Parathyroid adenoma (tissue), 2 donors: ENCODE data around the gene ARHGEF38.
"Not testable (repeated sequence)": the region's sequence is repeated elsewhere in the genome, so short reads cannot be mapped to it uniquely, and the experiment has no call there.

ENCODE experiments used
- H2AFZ ChIP-seq: fragments of 300-600 bp; sonication (generic); one replicate; pipeline ENCODE4 v1.7.0; 2017; ENCODE audit warnings: antibody characterized with exemption, mild to moderate bottlenecking
- H3K27ac ChIP-seq: fragments of 300-600 bp; sonication (generic); one replicate; pipeline ENCODE4 v1.7.0; 2017
- H3K27me3 ChIP-seq: fragments of 300-600 bp; sonication (generic); one replicate; pipeline ENCODE4 v1.7.0; 2017; ENCODE audit warnings: low read length; ENCODE audit not compliant: control insufficient read depth, insufficient read depth
- H3K36me3 ChIP-seq: fragments of 300-600 bp; sonication (generic); one replicate; pipeline ENCODE4 v1.7.0; 2017; ENCODE audit warnings: low read length; ENCODE audit not compliant: control insufficient read depth, insufficient read depth
- H3K4me1 ChIP-seq: fragments of 300-600 bp; sonication (generic); one replicate; pipeline ENCODE4 v1.7.0; 2017; ENCODE audit warnings: control low read depth
- H3K4me2 ChIP-seq: fragments of 300-600 bp; sonication (generic); one replicate; pipeline ENCODE4 v1.7.0; 2017; ENCODE audit warnings: low read length
- H3K4me3 ChIP-seq: fragments of 300-600 bp; sonication (generic); one replicate; pipeline ENCODE4 v1.7.0; 2017; ENCODE audit warnings: low read depth, low read length
- H3K79me2 ChIP-seq: fragments of 300-600 bp; sonication (generic); one replicate; pipeline ENCODE4 v1.7.0; 2017; ENCODE audit warnings: control low read depth
- H3K9ac ChIP-seq: fragments of 300-600 bp; sonication (generic); one replicate; pipeline ENCODE4 v1.7.0; 2017; ENCODE audit warnings: mild to moderate bottlenecking
- H3K9me3 ChIP-seq: fragments of 300-600 bp; sonication (generic); one replicate; pipeline ENCODE4 v1.7.0; 2017; ENCODE audit warnings: low read length; ENCODE audit not compliant: control insufficient read depth
- TF ChIP-seq, protein P1 (sequence below): fragments of 300-600 bp; sonication (generic); IDR thresholded peaks from one replicate; pipeline ENCODE4 v1.7.0; 2017; ENCODE audit warnings: antibody characterized with exemption, mild to moderate bottlenecking
- donor health status: primary hyperparathyroidism.

The ARHGEF38 gene

GRCh38 chr4:105719204-105719603, 166.8 kb downstream of the ARHGEF38 start:
- TF ChIP-seq, protein P1, sequence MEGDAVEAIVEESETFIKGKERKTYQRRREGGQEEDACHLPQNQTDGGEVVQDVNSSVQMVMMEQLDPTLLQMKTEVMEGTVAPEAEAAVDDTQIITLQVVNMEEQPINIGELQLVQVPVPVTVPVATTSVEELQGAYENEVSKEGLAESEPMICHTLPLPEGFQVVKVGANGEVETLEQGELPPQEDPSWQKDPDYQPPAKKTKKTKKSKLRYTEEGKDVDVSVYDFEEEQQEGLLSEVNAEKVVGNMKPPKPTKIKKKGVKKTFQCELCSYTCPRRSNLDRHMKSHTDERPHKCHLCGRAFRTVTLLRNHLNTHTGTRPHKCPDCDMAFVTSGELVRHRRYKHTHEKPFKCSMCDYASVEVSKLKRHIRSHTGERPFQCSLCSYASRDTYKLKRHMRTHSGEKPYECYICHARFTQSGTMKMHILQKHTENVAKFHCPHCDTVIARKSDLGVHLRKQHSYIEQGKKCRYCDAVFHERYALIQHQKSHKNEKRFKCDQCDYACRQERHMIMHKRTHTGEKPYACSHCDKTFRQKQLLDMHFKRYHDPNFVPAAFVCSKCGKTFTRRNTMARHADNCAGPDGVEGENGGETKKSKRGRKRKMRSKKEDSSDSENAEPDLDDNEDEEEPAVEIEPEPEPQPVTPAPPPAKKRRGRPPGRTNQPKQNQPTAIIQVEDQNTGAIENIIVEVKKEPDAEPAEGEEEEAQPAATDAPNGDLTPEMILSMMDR, result no peak
- Histone ChIP-seq H3K36me3 (no peaks in the 10 kb centered on the region), H3K9ac (no peak overlapping the region), H3K79me2 (no peaks in the 10 kb centered on the region), H3K4me1 (no peaks in the 10 kb centered on the region), H3K4me3 (no peak overlapping the region), H3K4me2 (no peak overlapping the region), H2AFZ (no peak overlapping the region), H3K27me3 (no peaks in the 10 kb centered on the region), H3K9me3 (no peaks in the 10 kb centered on the region), H3K27ac (no peak overlapping the region)

GRCh38 chr4:105725623-105726022, 173.2 kb downstream of the ARHGEF38 start:
- Histone ChIP-seq H3K4me2 (no peak overlapping the region), H3K27ac (no peak overlapping the region), H3K27me3 (no peaks in the 10 kb centered on the region), H3K79me2 (no peaks in the 10 kb centered on the region), H2AFZ (no peak overlapping the region), H3K36me3 (no peaks in the 10 kb centered on the region), H3K9me3 (no peaks in the 10 kb centered on the region), H3K4me3 (no peak overlapping the region), H3K4me1 (no peaks in the 10 kb centered on the region), H3K9ac (no peak overlapping the region)
- TF ChIP-seq, protein P1, result no peak

- H3K9ac ChIP-seq, H2AFZ ChIP-seq, H3K4me1 ChIP-seq, H3K4me2 ChIP-seq, H3K9me3 ChIP-seq, H3K4me3 ChIP-seq, H3K27ac ChIP-seq, H3K36me3 ChIP-seq, H3K27me3 ChIP-seq, H3K79me2 ChIP-seq: not testable (repeated sequence)
Observed at GRCh38 chr4:105729895-105730294, 177.5 kb downstream of the ARHGEF38 start.
